ACC112 (cell line): ENCODE data around the gene DNAJC13.
"Not testable (repeated sequence)": the region's sequence is repeated elsewhere in the genome, so short reads cannot be mapped to it uniquely, and the experiment has no call there.

Experiments
- H2AFZ ChIP-seq: fragments of 200-600 bp; sonication (generic); one replicate; pipeline ENCODE4 v1.6.0; 2017; ENCODE audit warnings: antibody characterized with exemption, low read length; ENCODE audit not compliant: unreplicated experiment
- H3K27ac ChIP-seq: fragments of 200-600 bp; sonication (generic); 2 replicates; pipeline ENCODE4 v1.5.1; 2014; ENCODE audit warnings: low read depth, mild to moderate bottlenecking, antibody characterized with exemption, low read length, moderate library complexity
- H3K27me3 ChIP-seq: fragments of 200-600 bp; sonication (generic); 2 replicates; pipeline ENCODE4 v1.6.1; 2014; ENCODE audit warnings: mild to moderate bottlenecking, antibody characterized with exemption, low read length, moderate library complexity, mixed read lengths; ENCODE audit not compliant: insufficient read depth
- H3K36me3 ChIP-seq: fragments of 200-600 bp; sonication (generic); 2 replicates; pipeline ENCODE4 v1.6.1; 2016; ENCODE audit warnings: mild to moderate bottlenecking, antibody characterized with exemption, low read length, moderate library complexity, mixed read lengths; ENCODE audit not compliant: insufficient read depth
- H3K4me1 ChIP-seq: fragments of 200-600 bp; sonication (generic); one replicate; pipeline ENCODE4 v1.6.1; 2016; ENCODE audit warnings: low read length, mixed read lengths; ENCODE audit not compliant: insufficient read depth, unreplicated experiment, control insufficient read depth
- H3K4me3 ChIP-seq: fragments of 200-600 bp; sonication (generic); 2 replicates; pipeline ENCODE4 v1.5.1; 2014; ENCODE audit warnings: mild to moderate bottlenecking, low read depth, low read length
- H3K79me2 ChIP-seq: fragments of 200-600 bp; sonication (generic); one replicate; pipeline ENCODE4 v1.6.0; 2016; ENCODE audit warnings: low read length; ENCODE audit not compliant: control insufficient read depth, unreplicated experiment, insufficient read depth

DNAJC13 gene, protein sequence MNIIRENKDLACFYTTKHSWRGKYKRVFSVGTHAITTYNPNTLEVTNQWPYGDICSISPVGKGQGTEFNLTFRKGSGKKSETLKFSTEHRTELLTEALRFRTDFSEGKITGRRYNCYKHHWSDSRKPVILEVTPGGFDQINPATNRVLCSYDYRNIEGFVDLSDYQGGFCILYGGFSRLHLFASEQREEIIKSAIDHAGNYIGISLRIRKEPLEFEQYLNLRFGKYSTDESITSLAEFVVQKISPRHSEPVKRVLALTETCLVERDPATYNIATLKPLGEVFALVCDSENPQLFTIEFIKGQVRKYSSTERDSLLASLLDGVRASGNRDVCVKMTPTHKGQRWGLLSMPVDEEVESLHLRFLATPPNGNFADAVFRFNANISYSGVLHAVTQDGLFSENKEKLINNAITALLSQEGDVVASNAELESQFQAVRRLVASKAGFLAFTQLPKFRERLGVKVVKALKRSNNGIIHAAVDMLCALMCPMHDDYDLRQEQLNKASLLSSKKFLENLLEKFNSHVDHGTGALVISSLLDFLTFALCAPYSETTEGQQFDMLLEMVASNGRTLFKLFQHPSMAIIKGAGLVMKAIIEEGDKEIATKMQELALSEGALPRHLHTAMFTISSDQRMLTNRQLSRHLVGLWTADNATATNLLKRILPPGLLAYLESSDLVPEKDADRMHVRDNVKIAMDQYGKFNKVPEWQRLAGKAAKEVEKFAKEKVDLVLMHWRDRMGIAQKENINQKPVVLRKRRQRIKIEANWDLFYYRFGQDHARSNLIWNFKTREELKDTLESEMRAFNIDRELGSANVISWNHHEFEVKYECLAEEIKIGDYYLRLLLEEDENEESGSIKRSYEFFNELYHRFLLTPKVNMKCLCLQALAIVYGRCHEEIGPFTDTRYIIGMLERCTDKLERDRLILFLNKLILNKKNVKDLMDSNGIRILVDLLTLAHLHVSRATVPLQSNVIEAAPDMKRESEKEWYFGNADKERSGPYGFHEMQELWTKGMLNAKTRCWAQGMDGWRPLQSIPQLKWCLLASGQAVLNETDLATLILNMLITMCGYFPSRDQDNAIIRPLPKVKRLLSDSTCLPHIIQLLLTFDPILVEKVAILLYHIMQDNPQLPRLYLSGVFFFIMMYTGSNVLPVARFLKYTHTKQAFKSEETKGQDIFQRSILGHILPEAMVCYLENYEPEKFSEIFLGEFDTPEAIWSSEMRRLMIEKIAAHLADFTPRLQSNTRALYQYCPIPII (N-terminal part only)

DNA sequence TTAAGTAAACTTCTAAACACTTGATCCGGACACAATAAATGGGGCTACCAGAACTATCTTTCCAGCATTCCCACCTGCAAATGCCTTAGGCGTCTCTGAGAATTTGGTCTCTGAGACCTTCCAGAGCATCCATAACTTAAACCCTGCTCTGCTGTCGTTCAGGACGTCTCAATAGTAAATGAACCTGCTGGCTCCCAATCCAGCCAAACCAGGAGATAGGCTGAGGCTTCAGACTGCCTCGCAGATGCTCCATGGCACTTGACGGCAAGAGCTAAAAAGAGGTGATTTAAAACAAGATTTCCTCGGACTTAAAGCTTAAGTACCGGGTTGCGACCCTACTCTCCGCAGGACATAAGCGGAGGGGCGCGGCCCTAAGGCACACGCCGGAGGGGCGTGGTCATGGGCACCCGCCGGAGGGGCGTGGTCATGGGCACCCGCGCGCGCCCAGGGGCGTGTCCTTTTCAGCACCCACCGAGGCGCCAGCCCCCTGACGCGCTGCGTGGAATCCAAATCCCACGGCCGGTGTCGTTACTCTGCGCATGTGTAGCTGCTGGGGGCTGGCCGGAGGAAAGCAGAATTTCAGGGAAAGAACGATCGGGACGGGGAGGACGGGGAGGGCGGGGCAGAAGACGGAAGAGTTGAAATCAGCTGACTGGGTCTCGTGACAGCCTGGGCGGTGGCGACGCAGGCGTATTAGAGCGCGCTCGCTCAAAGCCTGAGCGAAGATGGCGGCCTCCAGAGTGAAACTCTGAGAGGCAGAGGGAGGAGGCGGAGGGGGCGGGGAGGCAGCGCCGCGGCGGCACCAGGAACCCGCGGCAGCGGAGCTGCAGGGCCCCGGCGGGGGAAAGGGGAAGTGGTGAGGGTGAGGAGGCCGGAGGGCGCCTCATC is at the start of gene DNAJC13:
Gene DNAJC13, plus strand, starts transcription at position 696 of the 888 bp plus-strand sequence. CDS start 17,049 bp downstream, outside the sequence.
- Histone ChIP-seq H3K4me1 (peaks cover 20% of the 10 kb centered on the region), H3K79me2 (peaks cover 43% of the 10 kb centered on the region), H3K4me3 (peak within 1 kb of the TSS; percentile 90), H3K36me3 (peaks cover 7% of the 10 kb centered on the region; the same call in 1 of the 2 replicates), H3K27me3 (no peaks in the 10 kb centered on the region), H2AFZ (peak within 1 kb of the TSS; percentile 97), H3K27ac (peak within 1 kb of the TSS; percentile 70)

DNA sequence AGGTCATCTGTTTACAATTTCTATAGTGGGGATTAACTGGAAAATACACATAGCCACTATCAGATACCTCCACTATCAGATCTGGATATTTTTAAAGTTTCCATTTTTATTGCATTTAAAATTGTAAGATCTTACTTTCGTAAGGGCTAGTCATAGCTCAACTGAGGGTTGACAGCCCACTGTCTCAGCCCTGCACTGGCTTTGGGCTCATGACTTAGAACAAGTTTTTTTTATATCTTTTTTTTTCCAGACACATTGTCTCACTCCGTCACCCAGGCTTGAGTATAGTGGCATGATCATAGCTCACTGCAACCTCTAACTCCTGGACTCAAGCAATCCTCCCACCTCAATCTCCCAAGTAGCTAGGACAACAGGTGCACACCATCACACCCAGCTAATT is 48.8 kb upstream of the DNAJC13 start:
- no peaks in the 10 kb centered on the region for H3K36me3 ChIP-seq

DNA sequence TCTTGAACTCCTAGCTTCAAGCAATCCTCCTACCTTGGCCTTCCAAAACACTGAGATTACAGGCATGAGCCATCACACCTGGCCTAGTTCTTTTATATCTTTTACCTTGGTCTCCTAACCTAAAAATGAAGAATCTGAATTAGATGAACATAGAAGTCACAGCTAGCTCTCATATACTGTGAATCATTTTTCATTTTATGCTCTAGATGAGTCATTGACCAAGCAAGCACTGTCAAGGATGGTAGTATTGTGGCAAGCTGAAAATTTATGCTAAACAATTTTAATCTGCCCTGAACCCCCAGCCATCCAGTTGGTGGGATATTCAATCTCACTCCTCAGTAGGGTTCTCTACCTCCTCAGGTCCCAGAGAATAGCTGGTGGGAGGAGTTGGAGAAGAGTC is 48.3 kb upstream of the DNAJC13 start:
- H3K79me2 ChIP-seq, result no peaks in the 10 kb centered on the region
- H2AFZ ChIP-seq, result no peak overlapping the region
- peaks cover 13% of the 10 kb centered on the region; the same call in 1 of the 2 replicates for H3K27me3 ChIP-seq
- no peak overlapping the region for H3K27ac ChIP-seq
- H3K4me3 ChIP-seq, result no peak overlapping the region
- no peaks in the 10 kb centered on the region for H3K4me1 ChIP-seq
- H3K36me3 ChIP-seq, result no peaks in the 10 kb centered on the region

More for the DNA sequence above, 48.8 kb upstream of the DNAJC13 start:
- H3K27me3 ChIP-seq, result peaks cover 13% of the 10 kb centered on the region; the same call in 1 of the 2 replicates
- no peak overlapping the region for H3K4me3 ChIP-seq
- no peak overlapping the region for H2AFZ ChIP-seq
- H3K4me1 ChIP-seq, result no peaks in the 10 kb centered on the region
- H3K79me2 ChIP-seq, result no peaks in the 10 kb centered on the region
- no peak overlapping the region for H3K27ac ChIP-seq

DNA sequence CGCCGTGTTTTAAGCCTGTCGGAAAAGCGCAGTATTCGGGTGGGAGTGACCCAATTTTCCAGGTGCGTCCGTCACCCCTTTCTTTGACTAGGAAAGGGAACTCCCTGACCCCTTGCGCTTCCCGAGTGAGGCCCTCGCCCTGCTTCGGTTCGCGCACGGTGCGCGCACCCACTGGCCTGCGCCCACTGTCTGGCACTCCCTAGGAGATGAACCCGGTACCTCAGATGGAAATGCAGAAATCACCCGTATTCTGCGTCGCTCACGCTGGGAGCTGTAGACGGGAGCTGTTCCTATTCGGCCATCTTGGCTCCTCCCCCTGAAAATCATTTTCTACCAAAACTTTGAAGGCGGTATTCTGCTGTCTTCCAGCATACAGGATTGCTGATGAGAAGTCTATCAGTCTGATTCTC is 40.4 kb upstream of the DNAJC13 start:
- not testable (repeated sequence) for H3K27ac ChIP-seq, H3K4me1 ChIP-seq, H3K36me3 ChIP-seq, H3K4me3 ChIP-seq, H2AFZ ChIP-seq, H3K79me2 ChIP-seq
- peaks cover 25% of the 10 kb centered on the region for H3K27me3 ChIP-seq

DNA sequence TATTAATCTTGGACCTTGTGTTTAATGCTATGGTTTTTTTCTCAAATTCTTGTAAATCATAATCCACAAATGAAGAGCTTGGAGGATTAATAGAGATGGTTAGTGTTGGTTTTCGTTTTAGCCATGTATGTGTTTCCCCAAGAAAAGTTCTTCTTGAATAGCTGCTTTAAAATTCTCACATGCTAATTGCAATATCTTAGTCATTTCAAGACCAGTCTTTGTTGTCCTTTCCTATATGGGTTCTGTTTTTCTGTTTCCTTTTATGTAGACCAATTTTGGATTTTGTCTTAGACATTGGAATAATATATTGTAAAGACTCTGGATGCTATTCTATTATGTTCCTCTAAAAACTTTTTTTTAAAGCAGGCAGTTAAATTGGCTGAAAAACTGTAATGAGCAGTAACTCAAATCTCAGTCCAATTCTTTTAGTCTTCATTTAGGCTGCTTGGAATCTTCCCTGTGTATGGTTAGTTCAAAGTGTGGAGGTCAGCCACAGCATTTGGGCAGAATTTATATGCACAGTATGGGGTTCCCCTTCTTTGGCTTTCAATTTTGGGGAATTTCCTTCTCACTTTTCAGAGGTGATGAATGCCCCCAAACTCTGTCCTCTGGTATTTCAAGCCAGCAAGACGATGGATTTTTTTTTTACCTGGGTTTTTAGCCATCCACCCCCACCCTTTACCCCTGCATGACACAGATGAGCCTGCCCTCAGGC is 39.1 kb upstream of the DNAJC13 start:
- Histone ChIP-seq H3K27ac (no peak overlapping the region), H3K4me1 (no peaks in the 10 kb centered on the region), H3K27me3 (peaks cover 29% of the 10 kb centered on the region), H3K4me3 (no peak overlapping the region), H2AFZ (no peak overlapping the region), H3K36me3 (no peaks in the 10 kb centered on the region), H3K79me2 (no peaks in the 10 kb centered on the region)

DNA sequence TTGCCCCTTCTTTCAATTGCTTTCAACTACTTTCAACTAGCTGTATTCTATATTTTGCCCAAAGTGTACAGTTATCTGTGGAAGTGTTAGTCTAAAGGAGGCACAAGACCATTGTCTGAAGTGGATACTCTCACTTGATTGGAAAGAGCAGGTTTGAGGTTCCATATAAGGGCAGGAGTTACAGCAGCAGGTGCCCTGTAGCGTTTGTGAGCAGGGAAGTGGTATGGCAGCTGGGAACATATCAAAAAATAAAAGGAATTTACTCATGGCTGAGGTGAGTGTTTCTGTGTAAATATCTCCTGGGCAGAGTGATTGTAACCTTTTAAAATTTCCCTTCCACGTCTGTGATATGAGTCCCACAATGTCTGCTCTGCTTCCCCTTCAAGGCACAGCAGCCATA is 38.5 kb upstream of the DNAJC13 start:
- H3K79me2 ChIP-seq, result no peaks in the 10 kb centered on the region
- H3K36me3 ChIP-seq, result no peaks in the 10 kb centered on the region
- H3K27ac ChIP-seq, result no peak overlapping the region
- H3K4me3 ChIP-seq, result no peak overlapping the region
- H3K27me3 ChIP-seq, result peaks cover 29% of the 10 kb centered on the region
- H3K4me1 ChIP-seq, result no peaks in the 10 kb centered on the region
- no peak overlapping the region for H2AFZ ChIP-seq

DNA sequence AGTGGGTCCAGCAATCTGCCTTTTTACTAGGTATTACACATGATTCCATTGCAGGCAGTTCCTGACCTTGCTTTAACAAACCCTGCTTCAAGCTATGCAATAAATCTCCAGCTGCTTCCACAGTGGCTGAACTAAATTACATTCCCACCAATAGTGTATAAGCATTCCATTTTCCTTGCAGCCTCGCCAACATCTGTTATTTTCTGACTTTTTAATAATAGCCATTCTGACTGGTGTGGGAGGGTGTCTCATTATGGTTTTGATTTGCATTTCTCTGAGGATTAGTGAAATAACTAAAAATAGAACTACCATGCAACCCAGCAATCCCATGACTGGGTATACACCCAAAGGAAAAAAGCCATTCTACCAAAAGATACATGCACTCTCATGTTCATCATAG is 36.4 kb upstream of the DNAJC13 start:
- Histone ChIP-seq H2AFZ (no peak overlapping the region), H3K36me3 (no peaks in the 10 kb centered on the region), H3K4me3 (no peak overlapping the region)

DNA sequence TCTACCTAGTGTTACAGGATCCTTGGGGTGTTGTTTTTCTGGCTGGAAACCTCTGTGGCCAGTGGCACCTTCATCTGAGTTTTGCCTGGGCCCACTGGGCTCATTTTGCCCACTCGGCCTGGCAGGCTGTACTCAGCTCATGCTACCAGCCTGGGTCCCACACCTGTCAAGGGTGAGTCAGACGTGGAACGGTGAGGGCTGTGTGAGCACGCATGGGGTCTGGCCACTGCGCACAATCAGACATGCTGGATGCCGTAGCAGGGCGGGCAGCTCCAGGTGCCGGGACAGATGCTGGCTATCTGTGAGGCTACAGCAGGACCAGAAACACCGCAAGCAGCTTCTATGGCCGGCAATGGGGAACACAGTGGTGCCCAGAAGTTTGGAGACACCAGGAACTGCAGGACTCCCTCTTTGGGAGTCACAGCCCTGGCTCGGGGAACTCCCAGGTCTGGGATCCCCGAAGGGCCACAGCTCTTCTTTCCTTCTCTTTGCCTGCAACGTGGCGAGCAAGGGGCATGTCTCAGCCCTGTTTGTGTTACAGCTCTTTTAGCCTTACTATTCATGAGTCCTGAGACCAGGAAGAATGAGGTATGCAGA is 35.9 kb upstream of the DNAJC13 start:
- Histone ChIP-seq H3K27me3 (peaks cover 29% of the 10 kb centered on the region), H3K27ac (no peak overlapping the region), H3K4me1 (no peaks in the 10 kb centered on the region), H3K79me2 (no peaks in the 10 kb centered on the region), H3K4me3 (no peak overlapping the region), H3K36me3 (no peaks in the 10 kb centered on the region), H2AFZ (no peak overlapping the region)

More for the DNA sequence above, 36.4 kb upstream of the DNAJC13 start:
- no peaks in the 10 kb centered on the region for H3K4me1 ChIP-seq
- peaks cover 29% of the 10 kb centered on the region for H3K27me3 ChIP-seq
- H3K27ac ChIP-seq, result no peak overlapping the region
- H3K79me2 ChIP-seq, result no peaks in the 10 kb centered on the region

DNA sequence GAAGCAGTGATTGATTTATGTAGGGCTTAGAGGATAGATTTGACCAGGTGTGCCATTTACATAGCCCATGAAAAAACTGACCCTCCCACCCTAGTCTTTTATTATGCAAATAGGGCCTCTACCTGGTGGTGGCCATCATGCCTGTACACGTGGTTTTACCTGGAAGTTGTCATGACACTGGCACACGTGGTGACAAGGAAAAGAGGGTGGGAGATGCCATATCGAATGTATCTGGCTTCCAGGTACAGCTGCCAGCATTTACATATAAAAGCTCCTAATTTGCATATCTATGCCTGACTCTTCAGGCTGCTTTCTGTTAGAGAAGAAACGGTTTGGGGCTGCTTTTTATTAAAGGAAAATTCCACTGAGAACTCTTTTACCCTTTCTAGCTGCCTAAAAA is 35.0 kb upstream of the DNAJC13 start:
- Histone ChIP-seq H3K4me1 (no peaks in the 10 kb centered on the region), H2AFZ (no peak overlapping the region), H3K36me3 (no peaks in the 10 kb centered on the region), H3K79me2 (no peaks in the 10 kb centered on the region), H3K27me3 (peaks cover 29% of the 10 kb centered on the region), H3K4me3 (no peak overlapping the region), H3K27ac (no peak overlapping the region)
